GM23338 (cell line): ENCODE results near the gene TGIF2. TPM values are rescaled to one million over a fixed set of nuclear protein-coding genes. Genes with fewer than 3 reads are reported as not detected.

Experiments
- ATAC-seq: fragments of 200-7000 bp; cut with Tn5 transposase; 3 replicates; pipeline ENCODE4 v1.9.1; 2020
- DNase-seq: peaks from one replicate; pipeline ENCODE4 v3.0.0-alpha.2; 2015; ENCODE audit warnings: low spot score
- H2AFZ ChIP-seq: fragments of 200-600 bp; sonication (generic); 2 replicates; pipeline ENCODE4 v1.8.0; 2016; ENCODE audit warnings: antibody characterized with exemption, mild to moderate bottlenecking, moderate library complexity
- H3F3A ChIP-seq: fragments of 200-600 bp; sonication (generic); replicated peaks from 2 replicates; pipeline ENCODE4 v1.8.0; 2017; ENCODE audit warnings: antibody characterized with exemption, mixed run types, low read depth
- H3K27ac ChIP-seq: fragments of 200-600 bp; sonication (generic); 2 replicates; pipeline ENCODE4 v1.6.1; 2016; ENCODE audit warnings: low read depth
- H3K27me3 ChIP-seq: fragments of 200-600 bp; sonication (generic); 2 replicates; pipeline ENCODE4 v1.8.0; 2016; ENCODE audit warnings: mild to moderate bottlenecking, mixed run types, moderate library complexity; ENCODE audit not compliant: insufficient read depth
- H3K36me3 ChIP-seq: fragments of 200-600 bp; sonication (generic); 2 replicates; pipeline ENCODE4 v1.8.0; 2016; ENCODE audit warnings: mild to moderate bottlenecking; ENCODE audit not compliant: insufficient read depth
- H3K4me1 ChIP-seq: fragments of 200-600 bp; sonication (generic); 2 replicates; pipeline ENCODE4 v1.8.0; 2016; ENCODE audit warnings: mild to moderate bottlenecking, moderate library complexity; ENCODE audit not compliant: insufficient read depth
- H3K4me2 ChIP-seq: fragments of 200-600 bp; sonication (generic); 2 replicates; pipeline ENCODE4 v1.7.1; 2017; ENCODE audit warnings: mixed run types
- H3K4me3 ChIP-seq: fragments of 200-600 bp; sonication (generic); 2 replicates; pipeline ENCODE4 v1.6.1; 2016; ENCODE audit warnings: mixed run types
- H3K79me2 ChIP-seq: fragments of 200-600 bp; sonication (generic); replicated peaks from 2 replicates; pipeline ENCODE4 v1.8.0; 2017; ENCODE audit warnings: mild to moderate bottlenecking; ENCODE audit not compliant: insufficient read depth
- H3K9me2 ChIP-seq: fragments of 200-600 bp; sonication (generic); 2 replicates; pipeline ENCODE4 v1.8.0; 2017; ENCODE audit not compliant: insufficient read depth
- H4K20me1 ChIP-seq: fragments of 200-600 bp; sonication (generic); replicated peaks from 2 replicates; pipeline ENCODE4 v1.8.0; 2017; ENCODE audit warnings: mild to moderate bottlenecking; ENCODE audit not compliant: insufficient read depth
- H3K27ac Mint-ChIP-seq: 2 replicates; pipeline ENCODE4 v1.8.0; 2020; ENCODE audit warnings: inconsistent platforms, mild to moderate bottlenecking, moderate library complexity, mixed read lengths
- H3K27me3 Mint-ChIP-seq: 3 replicates; pipeline ENCODE4 v1.8.0; 2022; ENCODE audit warnings: low read depth, mild to moderate bottlenecking, moderate library complexity, mixed read lengths, inconsistent platforms; ENCODE audit not compliant: insufficient read depth, poor library complexity
- H3K36me3 Mint-ChIP-seq: 3 replicates; pipeline ENCODE4 v1.8.0; 2021; ENCODE audit warnings: low read depth, mild to moderate bottlenecking, inconsistent platforms, moderate library complexity, mixed read lengths
- H3K4me1 Mint-ChIP-seq: 3 replicates; pipeline ENCODE4 v1.8.0; 2020; ENCODE audit warnings: mild to moderate bottlenecking, inconsistent platforms, mixed read lengths
- H3K4me3 Mint-ChIP-seq: 3 replicates; pipeline ENCODE4 v1.8.0; 2021; ENCODE audit warnings: moderate library complexity, mild to moderate bottlenecking, inconsistent platforms, mixed read lengths
- H3K9me3 Mint-ChIP-seq: 3 replicates; pipeline ENCODE4 v1.8.0; 2020; ENCODE audit warnings: moderate library complexity, mild to moderate bottlenecking, inconsistent platforms, mixed read lengths
- CREB1 ChIP-seq: fragments of 250-450 bp; sonication (Bioruptor Pico); IDR thresholded peaks from 2 replicates; pipeline ENCODE4 v1.5.0; 2020; ENCODE audit warnings: low read depth, mild to moderate bottlenecking, moderate library complexity
- CTCF ChIP-seq, 2 experiments: fragments of 200-600 bp in 1 of 2; sonication (generic) in 1 of 2; conservative IDR thresholded peaks; 2 replicates each; pipeline versions ENCODE4 v1.5.1 to v1.6.1; 2016 to 2017; ENCODE audit warnings: antibody characterized with exemption in 2 of 2, low read depth in 2 of 2, mild to moderate bottlenecking in 2 of 2, moderate library complexity in 1 of 2
- EZH2 ChIP-seq: fragments of 200-600 bp; sonication (generic); IDR thresholded peaks from one replicate; pipeline ENCODE4 v1.8.0; 2017; ENCODE audit warnings: antibody characterized with exemption, mild to moderate bottlenecking, low read depth; ENCODE audit not compliant: unreplicated experiment
- NANOG ChIP-seq: IDR thresholded peaks from 2 replicates; pipeline ENCODE4 v1.6.1; 2016; ENCODE audit warnings: antibody characterized with exemption, borderline replicate concordance
- POLR2AphosphoS5 ChIP-seq: IDR thresholded peaks from 2 replicates; pipeline ENCODE4 v1.6.1; 2016; ENCODE audit warnings: antibody characterized with exemption, low read depth
- ZNF114 ChIP-seq: fragments of 250-450 bp; sonication (Bioruptor Pico); IDR thresholded peaks from 2 replicates; pipeline ENCODE4 v1.5.0; 2020; ENCODE audit warnings: mild to moderate bottlenecking, moderate library complexity
- ZNF331 ChIP-seq: fragments of 250-450 bp; sonication (Bioruptor Pico); IDR thresholded peaks from 2 replicates; pipeline ENCODE4 v1.5.0; 2020; ENCODE audit warnings: low read depth, mild to moderate bottlenecking, moderate library complexity
- polyA plus RNA-seq: library from polyadenylated mRNA; unstranded; fragments of >200 nt; fragmentation: Nextera tagmentation; extraction: Ambion mirVana; gene quantifications from 2 replicates; pipeline ENCODE4 v1.2.1, GENCODE V29; 2016
- total RNA-seq: library from RNA; depleted of rRNA; stranded (reverse); fragments of >200 nt; shearing (Covaris generic); gene quantifications from 2 replicates; pipeline ENCODE4 v1.2.3, GENCODE V29; 2014
- TF ChIP-seq, protein P1 (sequence below): IDR thresholded peaks from one replicate; pipeline ENCODE4 v1.6.1; 2018; ENCODE audit warnings: antibody characterized with exemption; ENCODE audit not compliant: unreplicated experiment
- TF ChIP-seq, protein P2 (sequence below): IDR thresholded peaks from 2 replicates; pipeline ENCODE4 v1.6.1; 2016; ENCODE audit warnings: antibody characterized with exemption

Gene TGIF2
- total and polyA plus RNA-seq, 2 experiments from 2014 or later, result 47.6 to 63.2 TPM

DNA sequence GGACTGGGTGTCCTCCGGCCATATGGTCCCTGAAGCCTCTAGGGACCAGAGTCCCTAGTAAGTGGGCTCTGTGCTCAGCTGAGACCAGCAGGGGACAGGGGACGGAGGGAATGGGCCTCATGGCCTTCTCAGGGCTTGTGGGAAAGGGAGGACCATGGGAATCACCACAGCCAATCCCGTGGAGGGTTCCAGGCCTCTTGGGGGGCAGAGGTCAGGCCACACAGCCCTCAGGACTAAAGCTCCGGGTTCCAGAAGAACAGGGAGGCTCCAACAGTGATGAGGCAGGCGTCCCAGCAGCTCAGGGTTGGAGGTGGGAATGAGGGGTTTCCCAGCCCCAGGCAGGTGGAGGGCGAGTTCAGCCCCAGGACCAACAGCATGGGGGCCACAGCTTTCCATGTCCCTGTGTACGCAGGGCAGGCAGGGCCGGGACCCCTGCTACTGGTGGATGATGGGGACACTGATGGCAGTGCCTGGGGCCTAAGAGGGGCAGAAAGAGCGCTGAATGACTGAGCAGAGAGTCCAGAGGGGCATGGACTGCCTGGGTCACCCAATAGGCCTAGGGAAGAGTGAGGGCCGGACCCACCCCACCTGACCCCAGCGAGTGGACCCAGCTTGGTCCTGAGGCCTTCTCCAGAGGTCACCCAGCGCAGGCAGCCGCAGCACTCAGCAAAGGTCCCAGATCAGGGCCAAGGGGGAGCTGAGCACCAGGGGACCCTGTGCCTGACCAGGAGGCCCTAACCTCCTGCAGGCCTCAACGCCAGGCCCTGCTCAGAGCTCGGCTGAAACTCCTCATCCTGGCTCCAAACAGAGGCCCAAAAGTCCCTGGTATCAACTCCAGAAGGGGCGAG, 23.2 kb upstream of the TGIF2 start:
- peak overlapping the region; percentile 40; the same call in 1 of the 2 replicates for H3K27ac Mint-ChIP-seq
- Histone ChIP-seq H3K4me3 (no peak overlapping the region), H3K27me3 (no peaks in the 10 kb centered on the region), H3F3A (peaks cover 15% of the 10 kb centered on the region; the same call in 1 of the 2 replicates), H3K4me2 (no peak overlapping the region), H3K9me2 (no peaks in the 10 kb centered on the region), H3K27ac (no peak overlapping the region), H2AFZ (no peak overlapping the region), H3K79me2 (no peaks in the 10 kb centered on the region; the same call in 1 of the 2 replicates), H3K4me1 (no peaks in the 10 kb centered on the region), H3K36me3 (no peaks in the 10 kb centered on the region), H4K20me1 (no peaks in the 10 kb centered on the region; the same call in 1 of the 2 replicates)
- no peaks in the 10 kb centered on the region for H3K9me3 Mint-ChIP-seq
- peaks cover 18% of the 10 kb centered on the region for H3K36me3 Mint-ChIP-seq
- TF ChIP-seq CTCF (conservative IDR thresholded peaks at IDR 0.05; ENCODE audit: low read depth in 2 of 2) (no peak), POLR2AphosphoS5 (peak; percentile 40; the same call in 1 of the 2 replicates), EZH2 (no peak), CREB1 (CRISPR knock-in tag) (no peak)
- TF ChIP-seq, protein P1, sequence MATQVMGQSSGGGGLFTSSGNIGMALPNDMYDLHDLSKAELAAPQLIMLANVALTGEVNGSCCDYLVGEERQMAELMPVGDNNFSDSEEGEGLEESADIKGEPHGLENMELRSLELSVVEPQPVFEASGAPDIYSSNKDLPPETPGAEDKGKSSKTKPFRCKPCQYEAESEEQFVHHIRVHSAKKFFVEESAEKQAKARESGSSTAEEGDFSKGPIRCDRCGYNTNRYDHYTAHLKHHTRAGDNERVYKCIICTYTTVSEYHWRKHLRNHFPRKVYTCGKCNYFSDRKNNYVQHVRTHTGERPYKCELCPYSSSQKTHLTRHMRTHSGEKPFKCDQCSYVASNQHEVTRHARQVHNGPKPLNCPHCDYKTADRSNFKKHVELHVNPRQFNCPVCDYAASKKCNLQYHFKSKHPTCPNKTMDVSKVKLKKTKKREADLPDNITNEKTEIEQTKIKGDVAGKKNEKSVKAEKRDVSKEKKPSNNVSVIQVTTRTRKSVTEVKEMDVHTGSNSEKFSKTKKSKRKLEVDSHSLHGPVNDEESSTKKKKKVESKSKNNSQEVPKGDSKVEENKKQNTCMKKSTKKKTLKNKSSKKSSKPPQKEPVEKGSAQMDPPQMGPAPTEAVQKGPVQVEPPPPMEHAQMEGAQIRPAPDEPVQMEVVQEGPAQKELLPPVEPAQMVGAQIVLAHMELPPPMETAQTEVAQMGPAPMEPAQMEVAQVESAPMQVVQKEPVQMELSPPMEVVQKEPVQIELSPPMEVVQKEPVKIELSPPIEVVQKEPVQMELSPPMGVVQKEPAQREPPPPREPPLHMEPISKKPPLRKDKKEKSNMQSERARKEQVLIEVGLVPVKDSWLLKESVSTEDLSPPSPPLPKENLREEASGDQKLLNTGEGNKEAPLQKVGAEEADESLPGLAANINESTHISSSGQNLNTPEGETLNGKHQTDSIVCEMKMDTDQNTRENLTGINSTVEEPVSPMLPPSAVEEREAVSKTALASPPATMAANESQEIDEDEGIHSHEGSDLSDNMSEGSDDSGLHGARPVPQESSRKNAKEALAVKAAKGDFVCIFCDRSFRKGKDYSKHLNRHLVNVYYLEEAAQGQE, result no peak
- DNase-seq (no peak), ATAC-seq (no peak; the same call in 2 of the 3 replicates)
- no peak overlapping the region for H3K4me3 Mint-ChIP-seq
- H3K27me3 Mint-ChIP-seq, result peaks cover 5% of the 10 kb centered on the region
- peaks cover 6% of the 10 kb centered on the region for H3K4me1 Mint-ChIP-seq

- Mint-ChIP-seq H3K27me3 (peaks cover 5% of the 10 kb centered on the region), H3K4me1 (peaks cover 6% of the 10 kb centered on the region), H3K27ac (peak overlapping the region; percentile 40; the same call in 1 of the 2 replicates), H3K36me3 (peaks cover 13% of the 10 kb centered on the region), H3K4me3 (no peak overlapping the region), H3K9me3 (no peaks in the 10 kb centered on the region)
- Histone ChIP-seq H4K20me1 (no peaks in the 10 kb centered on the region; the same call in 1 of the 2 replicates), H3K4me2 (no peak overlapping the region), H3K27me3 (no peaks in the 10 kb centered on the region), H3K4me3 (no peak overlapping the region), H3K27ac (no peak overlapping the region), H3F3A (peaks cover 15% of the 10 kb centered on the region; the same call in 1 of the 2 replicates), H3K9me2 (no peaks in the 10 kb centered on the region), H2AFZ (no peak overlapping the region), H3K36me3 (no peaks in the 10 kb centered on the region), H3K79me2 (no peaks in the 10 kb centered on the region; the same call in 1 of the 2 replicates), H3K4me1 (no peaks in the 10 kb centered on the region)
- ATAC-seq, result no peak; the same call in 2 of the 3 replicates
- DNase-seq, result no peak
- TF ChIP-seq CREB1 (CRISPR knock-in tag), result no peak
- no peak for TF ChIP-seq NANOG
- TF ChIP-seq POLR2AphosphoS5, result no peak
- TF ChIP-seq ZNF114 (CRISPR knock-in tag), result no peak
- no peak for TF ChIP-seq EZH2
- TF ChIP-seq, protein P2, sequence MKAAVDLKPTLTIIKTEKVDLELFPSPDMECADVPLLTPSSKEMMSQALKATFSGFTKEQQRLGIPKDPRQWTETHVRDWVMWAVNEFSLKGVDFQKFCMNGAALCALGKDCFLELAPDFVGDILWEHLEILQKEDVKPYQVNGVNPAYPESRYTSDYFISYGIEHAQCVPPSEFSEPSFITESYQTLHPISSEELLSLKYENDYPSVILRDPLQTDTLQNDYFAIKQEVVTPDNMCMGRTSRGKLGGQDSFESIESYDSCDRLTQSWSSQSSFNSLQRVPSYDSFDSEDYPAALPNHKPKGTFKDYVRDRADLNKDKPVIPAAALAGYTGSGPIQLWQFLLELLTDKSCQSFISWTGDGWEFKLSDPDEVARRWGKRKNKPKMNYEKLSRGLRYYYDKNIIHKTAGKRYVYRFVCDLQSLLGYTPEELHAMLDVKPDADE, result no peak
- no peak for TF ChIP-seq ZNF331 (CRISPR knock-in tag)
These were observed 22.6 kb upstream of the TGIF2 start for GRCh38 chr20:36550790-36551299.
